Testis (tissue), 3 donors: ENCODE results near the gene MAP7. TPM values are rescaled to one million over a fixed set of nuclear protein-coding genes. Genes with fewer than 3 reads are reported as not detected.
"Not testable (repeated sequence)": the region's sequence is repeated elsewhere in the genome, so short reads cannot be mapped to it uniquely, and the experiment has no call there.

Experiments used
- DNase-seq: peaks from one replicate; pipeline ENCODE4 v3.0.0-alpha.2; 2019
- H3K27ac ChIP-seq, 2 donors: fragments of 200-600 bp; sonication (generic); one replicate each; pipeline ENCODE4 v1.5.1; 2019
- H3K27me3 ChIP-seq: fragments of 200-600 bp; sonication (generic); one replicate; pipeline ENCODE4 v1.5.1; 2019
- H3K36me3 ChIP-seq: fragments of 200-600 bp; sonication (generic); one replicate; pipeline ENCODE4 v1.5.1; 2017; ENCODE audit warnings: low read depth; ENCODE audit errors: missing control alignments
- H3K4me1 ChIP-seq: fragments of 200-600 bp; sonication (generic); one replicate; pipeline ENCODE4 v1.5.1; 2019
- H3K4me3 ChIP-seq, 2 donors: fragments of 200-600 bp; sonication (generic); one replicate each; pipeline ENCODE4 v1.5.1; 2017 to 2019
- H3K9me3 ChIP-seq: fragments of 200-600 bp; sonication (generic); one replicate; pipeline ENCODE4 v1.5.1; 2017
- POLR2A ChIP-seq: fragments of 450-650 bp; IDR thresholded peaks from one replicate; pipeline ENCODE4 v1.6.1; 2017; ENCODE audit warnings: antibody characterized with exemption, mild to moderate bottlenecking, moderate library complexity
- WGBS, 2 donors: methylation state at CpG; one replicate each; pipeline ENCODE4 v1.1.5; 2018; 5-methylcytosine and 5-hydroxymethylcytosine counted together
- intact Hi-C: fragments of 100-400 bp; cut with DNase I; formaldehyde crosslinking; loops from one replicate; pipeline ENCODE4 v1.15.1; 2023; ENCODE audit warnings: low total_unique reads
- polyA plus RNA-seq: library from polyadenylated mRNA; stranded (reverse); fragments of 350-450 nt; fragmentation: Illumina TruSeq; extraction: RNeasy Lipid Tissue Mini Kit (QIAGEN cat#74804); gene quantifications from one replicate; pipeline ENCODE4 v1.2.3, GENCODE V29; 2014; ENCODE audit warnings: low read depth, low replicate concordance; ENCODE audit not compliant: insufficient read depth
- total RNA-seq, 2 donors: library from RNA; depleted of rRNA; stranded (reverse); fragments of >200 nt; gene quantifications; one replicate each; pipeline ENCODE4 v1.2.3, GENCODE V29; 2016
- TF ChIP-seq, protein P1 (sequence below), 3 experiments: fragments of 450-650 bp in 2 of 3; fragments of 200-600 bp in 1 of 3; sonication (generic) in 1 of 3; IDR thresholded peaks; one replicate each; pipeline ENCODE4 v1.5.1; 2016 to 2019; ENCODE audit warnings: antibody characterized with exemption in 3 of 3, mild to moderate bottlenecking in 2 of 3, moderate library complexity in 1 of 3

Gene MAP7
- total and polyA plus RNA-seq, 3 donors from 2014 or later: 38.5 to 61.4 (median 48.7) TPM

DNA sequence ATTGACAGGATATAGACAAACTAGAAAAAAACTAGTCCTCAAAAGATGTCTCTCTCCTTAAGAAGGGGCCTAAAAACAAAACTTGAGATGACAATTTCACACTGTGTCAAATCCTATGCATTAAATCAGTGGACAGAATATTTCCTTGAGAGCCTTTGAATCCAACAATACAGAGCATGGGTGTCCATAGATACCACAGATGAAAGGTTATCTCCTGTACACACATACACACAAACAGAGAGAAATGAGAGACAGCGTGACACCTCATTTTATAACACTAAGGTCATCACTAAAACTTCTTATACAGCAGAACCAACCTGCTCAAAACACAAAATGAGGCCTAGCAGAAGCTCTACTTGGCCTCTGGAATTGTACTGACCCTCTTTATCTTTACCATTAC lies 55.5 kb downstream of the MAP7 start:
- TF ChIP-seq, protein P1, sequence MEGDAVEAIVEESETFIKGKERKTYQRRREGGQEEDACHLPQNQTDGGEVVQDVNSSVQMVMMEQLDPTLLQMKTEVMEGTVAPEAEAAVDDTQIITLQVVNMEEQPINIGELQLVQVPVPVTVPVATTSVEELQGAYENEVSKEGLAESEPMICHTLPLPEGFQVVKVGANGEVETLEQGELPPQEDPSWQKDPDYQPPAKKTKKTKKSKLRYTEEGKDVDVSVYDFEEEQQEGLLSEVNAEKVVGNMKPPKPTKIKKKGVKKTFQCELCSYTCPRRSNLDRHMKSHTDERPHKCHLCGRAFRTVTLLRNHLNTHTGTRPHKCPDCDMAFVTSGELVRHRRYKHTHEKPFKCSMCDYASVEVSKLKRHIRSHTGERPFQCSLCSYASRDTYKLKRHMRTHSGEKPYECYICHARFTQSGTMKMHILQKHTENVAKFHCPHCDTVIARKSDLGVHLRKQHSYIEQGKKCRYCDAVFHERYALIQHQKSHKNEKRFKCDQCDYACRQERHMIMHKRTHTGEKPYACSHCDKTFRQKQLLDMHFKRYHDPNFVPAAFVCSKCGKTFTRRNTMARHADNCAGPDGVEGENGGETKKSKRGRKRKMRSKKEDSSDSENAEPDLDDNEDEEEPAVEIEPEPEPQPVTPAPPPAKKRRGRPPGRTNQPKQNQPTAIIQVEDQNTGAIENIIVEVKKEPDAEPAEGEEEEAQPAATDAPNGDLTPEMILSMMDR (IDR thresholded peaks at IDR 0.05): no peak
- TF ChIP-seq POLR2A: no peak
- H3K27ac ChIP-seq: no peak overlapping the region
- H3K4me1 ChIP-seq: peaks cover 6% of the 10 kb centered on the region
- H3K4me3 ChIP-seq: no peak overlapping the region
- H3K9me3 ChIP-seq: no peaks in the 10 kb centered on the region
- no peak for DNase-seq
- H3K36me3 ChIP-seq: no peaks in the 10 kb centered on the region
- intact Hi-C loops: no loop called here
- 87 to 91% methylated on average over 1 of the region's 1 CpG for WGBS, 2 donors
- H3K27me3 ChIP-seq: no peaks in the 10 kb centered on the region

DNA sequence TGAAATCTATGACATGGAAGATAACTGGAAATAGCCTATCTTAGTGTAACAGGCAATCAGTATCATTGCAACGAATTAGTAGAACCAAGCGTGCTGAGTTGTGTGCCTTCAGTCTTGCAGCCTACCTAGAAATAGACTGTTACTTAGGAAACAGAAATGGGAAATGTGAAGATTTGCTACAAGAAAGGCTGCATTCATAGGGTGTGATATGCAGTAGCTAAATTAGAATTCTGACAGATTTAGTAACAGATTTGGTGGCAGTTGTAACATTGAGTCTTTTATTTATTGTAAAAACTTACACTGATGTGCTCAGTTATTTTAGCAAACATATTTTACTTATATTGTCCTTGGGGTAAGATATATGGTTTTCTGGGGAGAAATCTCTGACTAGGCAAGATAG lies 56.2 kb downstream of the MAP7 start:
- intact Hi-C loops: no loop called here
- H3K4me3 ChIP-seq: no peak overlapping the region
- 70 to 73% methylated on average over 2 of the region's 2 CpGs for WGBS, 2 donors
- H3K27me3 ChIP-seq: no peaks in the 10 kb centered on the region
- TF ChIP-seq, protein P1 (IDR thresholded peaks at IDR 0.05): no peak
- no peak for TF ChIP-seq POLR2A
- H3K4me1 ChIP-seq: peaks cover 6% of the 10 kb centered on the region
- H3K9me3 ChIP-seq: no peaks in the 10 kb centered on the region
- DNase-seq: peak; percentile 44
- H3K27ac ChIP-seq: no peak overlapping the region
- H3K36me3 ChIP-seq: no peaks in the 10 kb centered on the region

DNA sequence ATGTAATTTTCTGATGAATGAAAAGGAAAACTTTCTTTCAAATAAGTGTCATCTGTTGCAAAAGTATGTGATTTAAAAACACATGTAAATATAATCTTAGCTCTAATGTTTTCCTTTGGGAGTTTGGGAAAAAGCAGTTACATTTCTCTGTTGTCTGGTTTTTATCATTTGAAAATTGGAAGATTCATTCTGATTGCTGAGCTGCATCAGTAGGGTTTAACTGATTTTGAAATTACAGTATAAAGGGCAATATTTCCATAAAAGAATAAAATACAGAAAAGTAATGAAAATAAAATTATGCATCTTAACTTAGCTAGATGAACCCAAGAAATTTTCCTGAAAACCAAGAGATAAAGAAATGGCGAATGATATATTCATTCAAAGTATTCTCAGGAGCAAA lies 57.8 kb downstream of the MAP7 start:
- DNase-seq: no peak
- Histone ChIP-seq H3K36me3 (no peaks in the 10 kb centered on the region), H3K9me3 (no peaks in the 10 kb centered on the region), H3K27me3 (no peaks in the 10 kb centered on the region), H3K27ac (no peak overlapping the region), H3K4me1 (peaks cover 8% of the 10 kb centered on the region), H3K4me3 (no peak overlapping the region)
- WGBS, 2 donors: 70 to 82% methylated on average over 1 of the region's 1 CpG
- TF ChIP-seq, protein P1 (IDR thresholded peaks at IDR 0.05): no peak
- TF ChIP-seq POLR2A: no peak
- intact Hi-C loops: no loop called here

DNA sequence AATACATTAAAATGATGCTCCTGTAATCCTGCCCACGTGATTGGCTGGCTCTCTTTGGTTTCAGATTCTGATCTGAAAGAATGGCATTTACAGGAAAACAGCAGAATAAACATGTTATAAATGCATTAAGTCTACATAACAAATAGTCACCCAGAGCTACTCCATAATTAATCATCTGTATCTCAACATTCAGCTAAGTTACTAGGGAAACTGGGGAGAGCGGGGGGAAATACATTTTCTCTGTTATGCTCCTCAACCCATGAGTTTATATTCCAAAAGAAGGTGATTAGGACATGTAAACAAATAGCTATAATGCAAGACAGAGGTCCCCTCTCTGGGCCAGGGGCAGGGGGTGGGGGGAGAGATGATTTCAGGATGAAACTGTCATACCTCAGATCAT lies 58.5 kb downstream of the MAP7 start:
- peaks cover 8% of the 10 kb centered on the region for H3K4me1 ChIP-seq
- H3K27ac ChIP-seq: no peak overlapping the region

DNA sequence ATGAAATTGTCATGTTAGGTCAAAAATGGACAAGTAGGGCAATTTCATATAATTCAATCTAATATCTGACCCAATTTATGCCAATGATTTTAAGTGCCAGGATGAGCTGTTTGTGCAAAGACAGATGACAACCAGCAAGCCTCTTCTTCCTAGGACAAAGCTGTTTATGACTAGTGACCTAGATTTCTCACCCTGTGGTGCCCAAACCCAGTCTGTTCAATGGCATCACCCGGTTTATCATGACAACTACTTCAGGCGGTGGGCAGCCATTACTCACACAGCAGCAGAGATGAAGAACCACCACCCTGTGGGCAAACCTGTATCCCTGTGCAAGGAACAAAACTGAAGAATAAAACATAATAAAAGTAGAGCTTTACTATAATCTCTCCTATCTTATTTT lies 59.0 kb downstream of the MAP7 start:
- DNase-seq: no peak
- no peak overlapping the region for H3K4me3 ChIP-seq
- intact Hi-C loops: no loop called here
- no peak for TF ChIP-seq POLR2A
- TF ChIP-seq, protein P1 (IDR thresholded peaks at IDR 0.05): no peak
- H3K4me1 ChIP-seq: peaks cover 8% of the 10 kb centered on the region
- H3K9me3 ChIP-seq: no peaks in the 10 kb centered on the region
- H3K36me3 ChIP-seq: no peaks in the 10 kb centered on the region
- no peaks in the 10 kb centered on the region for H3K27me3 ChIP-seq
- 94% methylated on average over 2 of the region's 2 CpGs for WGBS, 2 donors
- no peak overlapping the region for H3K27ac ChIP-seq

More for the DNA sequence above, 58.5 kb downstream of the MAP7 start:
- Histone ChIP-seq H3K4me3 (no peak overlapping the region), H3K27me3 (no peaks in the 10 kb centered on the region), H3K36me3 (no peaks in the 10 kb centered on the region), H3K9me3 (no peaks in the 10 kb centered on the region)
- no peak for DNase-seq
- TF ChIP-seq POLR2A: no peak
- TF ChIP-seq, protein P1 (IDR thresholded peaks at IDR 0.05): no peak
- intact Hi-C loops: no loop called here
- 92 to 93% methylated on average over 2 of the region's 2 CpGs for WGBS, 2 donors

DNA sequence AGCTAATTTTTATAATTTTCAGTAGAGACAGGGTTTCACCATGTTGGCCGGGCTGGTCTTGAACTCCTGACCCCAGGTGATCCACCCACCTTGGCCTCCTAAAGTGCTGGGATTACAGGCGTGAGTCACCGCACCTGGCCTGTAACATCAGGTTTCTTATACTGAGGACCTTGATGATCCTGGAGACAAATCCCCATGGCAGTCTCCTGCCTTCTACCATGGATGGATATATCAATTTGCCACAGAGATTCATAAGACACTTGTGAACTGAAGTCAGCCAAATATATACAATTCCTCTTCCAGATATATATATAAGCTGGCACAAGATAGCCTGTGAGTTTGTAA lies 60.6 kb downstream of the MAP7 start:
- H3K27me3 ChIP-seq, H3K27ac ChIP-seq, H3K36me3 ChIP-seq, H3K9me3 ChIP-seq, H3K4me1 ChIP-seq, intact Hi-C loops, H3K4me3 ChIP-seq, DNase-seq: not testable (repeated sequence)
- 96 to 98% methylated on average over 3 of the region's 3 CpGs for WGBS, 2 donors
